Epithelial cell of proximal tubule (primary cell): Measurements from ENCODE around the gene RNASE12. TPM values are rescaled to one million over a fixed set of nuclear protein-coding genes. Genes with fewer than 3 reads are reported as not detected.

Experiments
- DNase-seq: peaks from one replicate; pipeline ENCODE4 v3.0.0-alpha.2; 2011; ENCODE audit warnings: low read depth
- H3K4me3 ChIP-seq: 2 replicates; pipeline ENCODE4 v1.5.1; 2011; ENCODE audit warnings: low read depth, mild to moderate bottlenecking, low read length
- total RNA-seq: library from RNA; depleted of rRNA; stranded (reverse); fragments of >200 nt; gene quantifications from 2 replicates; pipeline ENCODE4 v1.2.3, GENCODE V29; 2015
- TF ChIP-seq, protein P1 (sequence below): conservative IDR thresholded peaks from 2 replicates; pipeline ENCODE4 v1.5.1; 2012; ENCODE audit warnings: low read depth, mild to moderate bottlenecking, low read length

RNASE12 gene
- total RNA-seq, 1 donor from 2014 or later, result not detected

DNA sequence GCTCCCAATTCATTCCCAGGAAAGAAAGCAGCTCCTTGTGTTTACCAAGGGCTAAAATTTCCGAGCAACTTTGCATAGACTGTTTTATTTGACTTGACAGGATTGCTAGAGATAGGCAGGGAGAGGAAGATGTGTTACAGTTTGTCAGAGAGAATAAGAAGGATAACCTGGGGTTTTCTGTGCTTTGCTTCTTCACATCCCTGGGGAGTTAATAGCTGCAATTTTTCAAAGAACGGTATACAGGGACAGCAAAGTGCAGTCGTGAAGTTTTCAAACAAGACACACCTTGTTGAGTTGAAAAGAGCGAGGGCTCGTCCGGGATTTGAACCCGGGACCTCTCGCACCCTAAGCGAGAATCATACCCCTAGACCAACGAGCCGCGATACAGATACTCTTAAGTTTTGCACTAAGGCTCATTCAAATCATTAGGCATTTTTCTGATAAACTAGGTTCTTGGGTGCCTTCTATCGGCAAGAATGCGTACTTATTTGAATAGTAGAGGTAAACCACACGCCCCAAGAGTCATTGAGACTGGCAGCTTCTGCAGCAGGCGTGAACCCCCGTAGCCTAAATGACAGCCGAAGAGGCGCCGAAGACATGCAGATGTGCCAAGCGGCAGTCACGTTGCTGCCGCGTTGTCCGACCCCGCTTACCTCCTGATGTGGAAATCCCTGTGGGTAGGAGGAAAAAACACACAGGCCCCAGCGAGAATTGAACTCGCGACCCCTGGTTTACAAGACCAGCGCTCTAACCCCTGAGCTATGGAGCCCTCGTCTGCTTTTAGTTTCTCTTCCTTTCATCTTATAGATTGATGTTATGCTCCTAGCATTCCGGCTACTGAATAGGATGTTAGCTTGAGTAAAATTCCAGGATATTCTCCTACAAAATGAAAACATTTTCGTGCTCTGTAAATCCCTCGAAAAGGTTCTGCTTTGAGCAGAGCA lies 22.2 kb upstream of the RNASE12 start:
- peak; percentile 95 for DNase-seq
- TF ChIP-seq, protein P1, sequence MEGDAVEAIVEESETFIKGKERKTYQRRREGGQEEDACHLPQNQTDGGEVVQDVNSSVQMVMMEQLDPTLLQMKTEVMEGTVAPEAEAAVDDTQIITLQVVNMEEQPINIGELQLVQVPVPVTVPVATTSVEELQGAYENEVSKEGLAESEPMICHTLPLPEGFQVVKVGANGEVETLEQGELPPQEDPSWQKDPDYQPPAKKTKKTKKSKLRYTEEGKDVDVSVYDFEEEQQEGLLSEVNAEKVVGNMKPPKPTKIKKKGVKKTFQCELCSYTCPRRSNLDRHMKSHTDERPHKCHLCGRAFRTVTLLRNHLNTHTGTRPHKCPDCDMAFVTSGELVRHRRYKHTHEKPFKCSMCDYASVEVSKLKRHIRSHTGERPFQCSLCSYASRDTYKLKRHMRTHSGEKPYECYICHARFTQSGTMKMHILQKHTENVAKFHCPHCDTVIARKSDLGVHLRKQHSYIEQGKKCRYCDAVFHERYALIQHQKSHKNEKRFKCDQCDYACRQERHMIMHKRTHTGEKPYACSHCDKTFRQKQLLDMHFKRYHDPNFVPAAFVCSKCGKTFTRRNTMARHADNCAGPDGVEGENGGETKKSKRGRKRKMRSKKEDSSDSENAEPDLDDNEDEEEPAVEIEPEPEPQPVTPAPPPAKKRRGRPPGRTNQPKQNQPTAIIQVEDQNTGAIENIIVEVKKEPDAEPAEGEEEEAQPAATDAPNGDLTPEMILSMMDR, result peak; percentile 77
- peak overlapping the region; percentile 65 for H3K4me3 ChIP-seq

- H3K4me3 ChIP-seq, result no peak overlapping the region
- TF ChIP-seq, protein P1, result no peak
- DNase-seq, result no peak
These were observed 21.2 kb upstream of the RNASE12 start for GRCh38 chr14:20612403-20612802.

GRCh38 chr14:20611277-20611676 lies 20.1 kb upstream of the RNASE12 start:
- H3K4me3 ChIP-seq, result no peak overlapping the region
- TF ChIP-seq, protein P1, result no peak
- no peak for DNase-seq

GRCh38 chr14:20610002-20610765 lies 19.0 kb upstream of the RNASE12 start:
- peak overlapping the region; percentile 67 for H3K4me3 ChIP-seq
- TF ChIP-seq, protein P1, result no peak
- peak; percentile 22 for DNase-seq

DNA sequence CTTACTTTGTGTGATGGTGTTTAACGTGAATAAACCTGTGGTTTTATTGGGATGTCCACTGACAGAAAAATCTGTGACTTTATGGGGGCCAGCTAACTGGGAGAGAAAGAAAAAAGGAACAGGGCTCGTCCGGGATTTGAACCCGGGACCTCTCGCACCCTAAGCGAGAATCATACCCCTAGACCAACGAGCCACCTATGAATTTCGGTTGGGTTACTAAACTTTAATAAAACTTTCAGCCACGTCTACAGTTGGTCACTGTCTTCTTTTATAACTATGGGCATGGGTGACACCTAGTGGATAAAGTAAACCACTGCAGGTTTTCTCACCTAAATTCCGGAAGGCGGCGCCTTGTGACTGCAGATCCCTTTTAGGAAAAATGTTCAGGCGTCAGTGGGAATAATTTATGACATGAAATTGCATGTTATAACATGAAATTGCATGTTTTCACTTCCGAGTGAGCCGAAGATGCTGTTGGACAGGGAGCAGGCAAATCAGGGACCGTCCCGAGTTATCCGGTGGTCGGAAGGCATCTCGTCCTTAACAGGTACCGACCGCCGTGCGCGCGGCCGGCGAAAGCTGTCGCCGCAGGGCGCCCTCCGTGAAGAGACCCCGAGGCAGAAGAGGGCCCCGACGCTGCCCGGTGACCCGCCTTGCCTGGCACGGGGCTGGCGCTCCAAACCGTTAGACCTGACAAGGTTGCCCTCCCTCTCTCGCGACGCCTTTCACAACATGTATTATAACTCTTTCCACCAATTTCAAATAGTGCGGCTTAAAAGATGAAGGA lies 18.2 kb upstream of the RNASE12 start:
- DNase-seq, result peak; percentile 60
- H3K4me3 ChIP-seq, result peak overlapping the region; percentile 67
- TF ChIP-seq, protein P1, result peak; percentile 97

GRCh38 chr14:20608383-20609110 lies 17.4 kb upstream of the RNASE12 start:
- TF ChIP-seq, protein P1, result no peak
- H3K4me3 ChIP-seq, result no peak overlapping the region
- DNase-seq, result no peak
